ENCODE data around the gene SND1. TPM values are rescaled to one million over a fixed set of nuclear protein-coding genes. Genes with fewer than 3 reads are reported as not detected.

The SND1 gene
- total and polyA plus RNA-seq, 9 donors, result 88.3 to 125 (median 97.7) TPM

GRCh38 chr7:128091106-128091505, 439.1 kb downstream of the SND1 start:
- peaks cover 59% of the 10 kb centered on the region for H3K36me3 ChIP-seq (ENCODE audit: control insufficient read depth, insufficient read depth, low read length)
- WGBS (ENCODE audit: insufficient coverage), result no CpG with 5 or more reads among the region's 3 CpGs
- no peak for DNase-seq

GRCh38 chr7:128092221-128092620, 440.2 kb downstream of the SND1 start:
- no peaks in the 10 kb centered on the region for H3K9me3 ChIP-seq (replicated peaks; ENCODE audit: control insufficient read depth, low read depth, low read length)
- H3K27ac ChIP-seq (ENCODE audit: low read length), result no peak overlapping the region
- DNase-seq, result no peak
- H3K4me1 ChIP-seq (ENCODE audit: control insufficient read depth, insufficient read depth, low read length), result no peaks in the 10 kb centered on the region
- H3K4me3 ChIP-seq (ENCODE audit: low read length), result no peak overlapping the region
- 69% methylated on average over 5 of the region's 5 CpGs for WGBS (ENCODE audit: insufficient coverage)
- H3K36me3 ChIP-seq (ENCODE audit: control insufficient read depth, insufficient read depth, low read length), result peaks cover 51% of the 10 kb centered on the region
- H3K27me3 ChIP-seq (ENCODE audit: control insufficient read depth, insufficient read depth, low read length), result no peaks in the 10 kb centered on the region

More at GRCh38 chr7:128091106-128091505, 439.1 kb downstream of the SND1 start:
- Histone ChIP-seq H3K4me1 (ENCODE audit: control insufficient read depth, insufficient read depth, low read length) (no peaks in the 10 kb centered on the region), H3K27ac (ENCODE audit: low read length) (no peak overlapping the region), H3K9me3 (replicated peaks; ENCODE audit: control insufficient read depth, low read depth, low read length) (no peaks in the 10 kb centered on the region), H3K4me3 (ENCODE audit: low read length) (no peak overlapping the region), H3K27me3 (ENCODE audit: control insufficient read depth, insufficient read depth, low read length) (no peaks in the 10 kb centered on the region)

GRCh38 chr7:128093614-128094570, 441.9 kb downstream of the SND1 start:
- H3K36me3 ChIP-seq (ENCODE audit: control insufficient read depth, insufficient read depth, low read length), result peaks cover 52% of the 10 kb centered on the region

GRCh38 chr7:128094686-128095085, 442.7 kb downstream of the SND1 start:
- H3K27ac ChIP-seq (ENCODE audit: low read length), result no peak overlapping the region
- H3K4me1 ChIP-seq (ENCODE audit: control insufficient read depth, insufficient read depth, low read length), result no peaks in the 10 kb centered on the region
- WGBS (ENCODE audit: insufficient coverage), result 79% methylated on average over 4 of the region's 8 CpGs
- no peaks in the 10 kb centered on the region for H3K9me3 ChIP-seq (replicated peaks; ENCODE audit: control insufficient read depth, low read depth, low read length)
- no peak overlapping the region for H3K4me3 ChIP-seq (ENCODE audit: low read length)
- peaks cover 46% of the 10 kb centered on the region for H3K36me3 ChIP-seq (ENCODE audit: control insufficient read depth, insufficient read depth, low read length)
- DNase-seq, result no peak
- no peaks in the 10 kb centered on the region for H3K27me3 ChIP-seq (ENCODE audit: control insufficient read depth, insufficient read depth, low read length)

More at GRCh38 chr7:128093614-128094570, 441.9 kb downstream of the SND1 start:
- Histone ChIP-seq H3K9me3 (replicated peaks; ENCODE audit: control insufficient read depth, low read depth, low read length) (no peaks in the 10 kb centered on the region), H3K27me3 (ENCODE audit: control insufficient read depth, insufficient read depth, low read length) (no peaks in the 10 kb centered on the region), H3K4me3 (ENCODE audit: low read length) (no peak overlapping the region), H3K27ac (ENCODE audit: low read length) (no peak overlapping the region), H3K4me1 (ENCODE audit: control insufficient read depth, insufficient read depth, low read length) (no peaks in the 10 kb centered on the region)
- DNase-seq, result no peak
- WGBS (ENCODE audit: insufficient coverage), result 91% methylated on average over 10 of the region's 14 CpGs

- 78% methylated on average over 1 of the region's 7 CpGs for WGBS (ENCODE audit: insufficient coverage)
- Histone ChIP-seq H3K27me3 (ENCODE audit: control insufficient read depth, insufficient read depth, low read length) (no peaks in the 10 kb centered on the region), H3K36me3 (ENCODE audit: control insufficient read depth, insufficient read depth, low read length) (peaks cover 30% of the 10 kb centered on the region), H3K4me3 (ENCODE audit: low read length) (no peak overlapping the region), H3K9me3 (replicated peaks; ENCODE audit: control insufficient read depth, low read depth, low read length) (no peaks in the 10 kb centered on the region), H3K4me1 (ENCODE audit: control insufficient read depth, insufficient read depth, low read length) (no peaks in the 10 kb centered on the region), H3K27ac (ENCODE audit: low read length) (no peak overlapping the region)
- DNase-seq, result no peak
Measured at GRCh38 chr7:128097211-128097731, 445.3 kb downstream of the SND1 start.

- peaks cover 16% of the 10 kb centered on the region for H3K36me3 ChIP-seq (ENCODE audit: control insufficient read depth, insufficient read depth, low read length)
- H3K9me3 ChIP-seq (replicated peaks; ENCODE audit: control insufficient read depth, low read depth, low read length), result no peaks in the 10 kb centered on the region
Measured at GRCh38 chr7:128098629-128099028, 446.6 kb downstream of the SND1 start.

GRCh38 chr7:128099204-128099671, 447.2 kb downstream of the SND1 start:
- WGBS (ENCODE audit: insufficient coverage), result 86% methylated on average over 3 of the region's 5 CpGs
- no peak for DNase-seq
- Histone ChIP-seq H3K27me3 (ENCODE audit: control insufficient read depth, insufficient read depth, low read length) (peaks cover 19% of the 10 kb centered on the region), H3K9me3 (replicated peaks; ENCODE audit: control insufficient read depth, low read depth, low read length) (no peaks in the 10 kb centered on the region), H3K27ac (ENCODE audit: low read length) (no peak overlapping the region), H3K36me3 (ENCODE audit: control insufficient read depth, insufficient read depth, low read length) (peaks cover 12% of the 10 kb centered on the region), H3K4me3 (ENCODE audit: low read length) (no peak overlapping the region), H3K4me1 (ENCODE audit: control insufficient read depth, insufficient read depth, low read length) (peaks cover 11% of the 10 kb centered on the region)

More at GRCh38 chr7:128098629-128099028, 446.6 kb downstream of the SND1 start:
- Histone ChIP-seq H3K4me3 (ENCODE audit: low read length) (no peak overlapping the region), H3K4me1 (ENCODE audit: control insufficient read depth, insufficient read depth, low read length) (peaks cover 5% of the 10 kb centered on the region), H3K27ac (ENCODE audit: low read length) (no peak overlapping the region), H3K27me3 (ENCODE audit: control insufficient read depth, insufficient read depth, low read length) (peaks cover 13% of the 10 kb centered on the region)
- WGBS (ENCODE audit: insufficient coverage), result 92% methylated on average over 2 of the region's 5 CpGs
- no peak for DNase-seq

- H3K9me3 ChIP-seq (replicated peaks; ENCODE audit: control insufficient read depth, low read depth, low read length), result no peaks in the 10 kb centered on the region
- DNase-seq, result no peak
- peaks cover 5% of the 10 kb centered on the region for H3K36me3 ChIP-seq (ENCODE audit: control insufficient read depth, insufficient read depth, low read length)
- H3K27ac ChIP-seq (ENCODE audit: low read length), result no peak overlapping the region
- H3K4me3 ChIP-seq (ENCODE audit: low read length), result no peak overlapping the region
- H3K4me1 ChIP-seq (ENCODE audit: control insufficient read depth, insufficient read depth, low read length), result peaks cover 16% of the 10 kb centered on the region
- WGBS (ENCODE audit: insufficient coverage), result 100% methylated on average over 2 of the region's 3 CpGs
- peaks cover 27% of the 10 kb centered on the region for H3K27me3 ChIP-seq (ENCODE audit: control insufficient read depth, insufficient read depth, low read length)
Measured at GRCh38 chr7:128100225-128100948, 448.4 kb downstream of the SND1 start.

GRCh38 chr7:128100949-128101713, 449.1 kb downstream of the SND1 start:
- DNase-seq, result no peak
- no peak overlapping the region for H3K27ac ChIP-seq (ENCODE audit: low read length)
- WGBS (ENCODE audit: insufficient coverage), result 39% methylated on average over 9 of the region's 10 CpGs
- no peaks in the 10 kb centered on the region for H3K9me3 ChIP-seq (replicated peaks; ENCODE audit: control insufficient read depth, low read depth, low read length)
- H3K4me1 ChIP-seq (ENCODE audit: control insufficient read depth, insufficient read depth, low read length), result peaks cover 16% of the 10 kb centered on the region
- peaks cover 34% of the 10 kb centered on the region for H3K27me3 ChIP-seq (ENCODE audit: control insufficient read depth, insufficient read depth, low read length)
- H3K36me3 ChIP-seq (ENCODE audit: control insufficient read depth, insufficient read depth, low read length), result peaks cover 4% of the 10 kb centered on the region
- no peak overlapping the region for H3K4me3 ChIP-seq (ENCODE audit: low read length)

Data from muscle of leg (tissue), 11 donors.